Measurements from ENCODE around the gene ZNF398.
"Not testable (repeated sequence)": the region's sequence is repeated elsewhere in the genome, so short reads cannot be mapped to it uniquely, and the experiment has no call there.

Gene ZNF398

GRCh38 chr7:149198161-149198816 lies 51.0 kb downstream of the ZNF398 start:
- no peak for DNase-seq

- DNase-seq, result no peak
These were observed 52.2 kb downstream of the ZNF398 start for GRCh38 chr7:149199234-149199995.

GRCh38 chr7:149202831-149203231 lies 55.6 kb downstream of the ZNF398 start:
- no peak for DNase-seq

- no peak for DNase-seq
These were observed 58.6 kb downstream of the ZNF398 start for GRCh38 chr7:149205690-149206381.

GRCh38 chr7:149207324-149208035 lies 60.2 kb downstream of the ZNF398 start:
- no peak for DNase-seq

GRCh38 chr7:149209518-149210269 lies 62.4 kb downstream of the ZNF398 start:
- peak in 1 of 2 experiments; percentile 39 for DNase-seq

- DNase-seq, result no peak
These were observed 63.3 kb downstream of the ZNF398 start for GRCh38 chr7:149210551-149210950.

GRCh38 chr7:149214020-149214720 lies 66.9 kb downstream of the ZNF398 start:
- no peak for DNase-seq

- DNase-seq, result no peak
These were observed 69.1 kb downstream of the ZNF398 start for GRCh38 chr7:149216402-149216801.

GRCh38 chr7:149217570-149217969 lies 70.3 kb downstream of the ZNF398 start:
- DNase-seq, result no peak

GRCh38 chr7:149218469-149219420 lies 71.5 kb downstream of the ZNF398 start:
- no peak for DNase-seq

- DNase-seq, result no peak
These were observed 73.3 kb downstream of the ZNF398 start for GRCh38 chr7:149220534-149220933.

GRCh38 chr7:149223176-149223575 lies 75.9 kb downstream of the ZNF398 start:
- no peak for DNase-seq

GRCh38 chr7:149223761-149224160 lies 76.5 kb downstream of the ZNF398 start:
- no peak for DNase-seq

GRCh38 chr7:149224352-149224751 lies 77.1 kb downstream of the ZNF398 start:
- DNase-seq, result no peak

- DNase-seq, result no peak
These were observed 77.9 kb downstream of the ZNF398 start for GRCh38 chr7:149225106-149225505.

- DNase-seq, result no peak
These were observed 78.4 kb downstream of the ZNF398 start for GRCh38 chr7:149225656-149226055.

GRCh38 chr7:149226366-149226765 lies 79.1 kb downstream of the ZNF398 start:
- not testable (repeated sequence) for DNase-seq

GRCh38 chr7:149226840-149227494 lies 79.7 kb downstream of the ZNF398 start:
- no peak for DNase-seq
